ENCODE data around the gene HAGH. TPM values are rescaled to one million over a fixed set of nuclear protein-coding genes. Genes with fewer than 3 reads are reported as not detected.

The HAGH gene
- total RNA-seq, 2 donors from 2014 or later = 31.7 to 65.6 TPM

GRCh38 chr16:1845985-1846384, 19.4 kb upstream of the HAGH start:
- Mint-ChIP-seq H3K27ac (no peak overlapping the region), H3K36me3 (no peaks in the 10 kb centered on the region), H3K9me3 (no peaks in the 10 kb centered on the region)
- ATAC-seq (no peak), DNase-seq (ENCODE audit: low spot score in 2 of 2) (no peak)

GRCh38 chr16:1839554-1839953, 12.9 kb upstream of the HAGH start:
- no peak for ATAC-seq
- H3K9me3 Mint-ChIP-seq = no peaks in the 10 kb centered on the region

DNA sequence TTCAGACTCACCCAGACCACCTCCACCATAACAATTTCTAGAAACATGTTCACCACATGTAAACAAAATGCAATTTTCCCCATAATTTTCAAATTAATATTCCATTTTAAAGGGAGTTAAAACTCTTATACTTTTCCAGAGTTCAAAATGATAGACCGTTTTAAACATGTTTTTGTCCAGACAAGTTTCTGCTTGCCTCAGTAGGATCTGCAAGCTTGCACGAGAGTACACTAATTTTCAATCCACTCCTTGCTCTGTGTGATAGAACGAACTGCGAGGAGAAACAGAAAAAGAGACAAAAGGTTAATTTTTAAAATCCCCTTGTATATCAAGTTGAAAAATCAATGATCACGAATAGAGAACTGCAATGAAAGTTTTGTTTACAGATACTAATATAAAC, 7.5 kb upstream of the HAGH start:
- DNase-seq (ENCODE audit: low spot score in 2 of 2) (no peak), ATAC-seq (no peak)
- Mint-ChIP-seq H3K36me3 (no peaks in the 10 kb centered on the region), H3K27ac (no peak overlapping the region), H3K9me3 (no peaks in the 10 kb centered on the region)

More at GRCh38 chr16:1839554-1839953, 12.9 kb upstream of the HAGH start:
- H3K36me3 Mint-ChIP-seq = no peaks in the 10 kb centered on the region
- DNase-seq (ENCODE audit: low spot score in 2 of 2) = no peak
- H3K27ac Mint-ChIP-seq = no peak overlapping the region

- peak overlapping the region in 1 of 2 donors; percentile 96 for H3K27ac Mint-ChIP-seq
- ATAC-seq (no peak), DNase-seq (ENCODE audit: low spot score in 2 of 2) (no peak)
- no peaks in the 10 kb centered on the region for H3K36me3 Mint-ChIP-seq
- no peaks in the 10 kb centered on the region for H3K9me3 Mint-ChIP-seq
These were observed 6.3 kb upstream of the HAGH start for GRCh38 chr16:1832838-1833454.

GRCh38 chr16:1831186-1832075, 4.8 kb upstream of the HAGH start:
- no peak for ATAC-seq
- no peak overlapping the region for H3K27ac Mint-ChIP-seq
- H3K36me3 Mint-ChIP-seq = peaks cover 7% of the 10 kb centered on the region in 2 donors

GRCh38 chr16:1830213-1830612, 3.6 kb upstream of the HAGH start:
- H3K9me3 Mint-ChIP-seq = no peaks in the 10 kb centered on the region
- peaks cover 7% of the 10 kb centered on the region in 2 donors for H3K36me3 Mint-ChIP-seq
- DNase-seq (ENCODE audit: low spot score in 2 of 2) (no peak), ATAC-seq (no peak)
- H3K27ac Mint-ChIP-seq = no peak overlapping the region

More at GRCh38 chr16:1831186-1832075, 4.8 kb upstream of the HAGH start:
- no peaks in the 10 kb centered on the region for H3K9me3 Mint-ChIP-seq
- DNase-seq (ENCODE audit: low spot score in 2 of 2) = no peak

DNA sequence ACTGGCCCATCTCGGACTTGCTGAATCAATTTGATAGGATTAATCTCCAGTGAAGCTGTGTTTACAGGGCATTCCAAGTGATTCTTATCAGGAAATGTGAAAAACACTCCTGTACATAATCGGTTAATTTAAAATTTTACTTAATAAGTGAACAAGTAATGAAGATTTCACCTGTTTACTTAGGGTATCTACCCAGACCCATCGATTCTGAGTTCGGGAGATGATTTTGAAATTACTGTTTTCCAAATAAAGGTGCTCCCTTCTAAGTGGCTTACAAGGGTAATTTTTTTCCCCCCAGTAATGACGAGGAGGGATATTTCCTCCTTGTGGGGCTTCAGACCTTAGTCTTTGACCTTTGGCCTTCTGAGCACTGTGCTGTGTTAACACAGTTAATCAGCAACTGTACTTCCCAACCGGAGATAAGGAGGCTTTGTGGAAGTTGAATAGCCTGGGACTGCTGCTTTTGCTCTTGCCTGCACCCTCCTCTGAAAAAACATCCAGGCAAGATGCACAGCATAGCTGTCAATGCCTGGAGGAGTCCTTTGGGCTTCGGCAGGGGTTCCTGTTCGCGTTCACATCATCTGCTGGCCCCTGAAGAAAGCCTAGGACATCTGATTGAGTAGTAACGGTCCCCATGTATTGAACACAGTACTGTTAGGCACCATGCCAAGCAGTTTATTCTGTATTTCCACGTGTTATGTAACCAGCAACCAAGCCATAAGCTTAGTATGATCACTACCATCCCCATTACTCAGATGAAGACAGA, 2.2 kb upstream of the HAGH start:
- peak overlapping the region in 1 of 2 donors; percentile 76 for H3K27ac Mint-ChIP-seq
- DNase-seq (ENCODE audit: low spot score in 2 of 2) = no peak
- peaks cover 7% of the 10 kb centered on the region in 2 donors for H3K36me3 Mint-ChIP-seq
- no peaks in the 10 kb centered on the region for H3K9me3 Mint-ChIP-seq
- ATAC-seq = no peak

- ATAC-seq (peak; percentile 73 to 80), DNase-seq (ENCODE audit: low spot score in 2 of 2) (peak in 1 of 2 donors; percentile 71)
- Mint-ChIP-seq H3K27ac (peak overlapping the region; percentile 86 to 95), H3K36me3 (peaks cover 7% of the 10 kb centered on the region in 2 donors), H3K9me3 (no peaks in the 10 kb centered on the region)
These were observed 548 bp downstream of the HAGH start for GRCh38 chr16:1825864-1826690.

- peak overlapping the region; percentile 32 to 86 for H3K27ac Mint-ChIP-seq
- H3K36me3 Mint-ChIP-seq = peaks cover 7% of the 10 kb centered on the region in 2 donors
- no peak for ATAC-seq
- DNase-seq (ENCODE audit: low spot score in 2 of 2) = no peak
- no peaks in the 10 kb centered on the region for H3K9me3 Mint-ChIP-seq
These were observed 1.2 kb downstream of the HAGH start for GRCh38 chr16:1825381-1825863.

- Mint-ChIP-seq H3K27ac (peak overlapping the region in 1 of 2 donors; percentile 85), H3K9me3 (no peaks in the 10 kb centered on the region), H3K36me3 (peaks cover 7% of the 10 kb centered on the region in 2 donors)
- no peak for ATAC-seq
- no peak for DNase-seq (ENCODE audit: low spot score in 2 of 2)
These were observed 2.8 kb downstream of the HAGH start for GRCh38 chr16:1823821-1824220.

GRCh38 chr16:1822801-1823200, 3.8 kb downstream of the HAGH start:
- no peak for DNase-seq (ENCODE audit: low spot score in 2 of 2)
- H3K9me3 Mint-ChIP-seq = no peaks in the 10 kb centered on the region
- peaks cover 6 to 7% of the 10 kb centered on the region in 2 donors for H3K36me3 Mint-ChIP-seq
- no peak overlapping the region for H3K27ac Mint-ChIP-seq
- no peak for ATAC-seq

GRCh38 chr16:1821861-1822611, 4.6 kb downstream of the HAGH start:
- DNase-seq (ENCODE audit: low spot score in 2 of 2) = no peak
- Mint-ChIP-seq H3K9me3 (no peaks in the 10 kb centered on the region), H3K36me3 (peaks cover 0 to under 1% of the 10 kb centered on the region in 2 donors), H3K27ac (no peak overlapping the region)
- ATAC-seq = no peak

GRCh38 chr16:1820946-1821290, 5.7 kb downstream of the HAGH start:
- H3K9me3 Mint-ChIP-seq = no peaks in the 10 kb centered on the region
- ATAC-seq = no peak

DNA sequence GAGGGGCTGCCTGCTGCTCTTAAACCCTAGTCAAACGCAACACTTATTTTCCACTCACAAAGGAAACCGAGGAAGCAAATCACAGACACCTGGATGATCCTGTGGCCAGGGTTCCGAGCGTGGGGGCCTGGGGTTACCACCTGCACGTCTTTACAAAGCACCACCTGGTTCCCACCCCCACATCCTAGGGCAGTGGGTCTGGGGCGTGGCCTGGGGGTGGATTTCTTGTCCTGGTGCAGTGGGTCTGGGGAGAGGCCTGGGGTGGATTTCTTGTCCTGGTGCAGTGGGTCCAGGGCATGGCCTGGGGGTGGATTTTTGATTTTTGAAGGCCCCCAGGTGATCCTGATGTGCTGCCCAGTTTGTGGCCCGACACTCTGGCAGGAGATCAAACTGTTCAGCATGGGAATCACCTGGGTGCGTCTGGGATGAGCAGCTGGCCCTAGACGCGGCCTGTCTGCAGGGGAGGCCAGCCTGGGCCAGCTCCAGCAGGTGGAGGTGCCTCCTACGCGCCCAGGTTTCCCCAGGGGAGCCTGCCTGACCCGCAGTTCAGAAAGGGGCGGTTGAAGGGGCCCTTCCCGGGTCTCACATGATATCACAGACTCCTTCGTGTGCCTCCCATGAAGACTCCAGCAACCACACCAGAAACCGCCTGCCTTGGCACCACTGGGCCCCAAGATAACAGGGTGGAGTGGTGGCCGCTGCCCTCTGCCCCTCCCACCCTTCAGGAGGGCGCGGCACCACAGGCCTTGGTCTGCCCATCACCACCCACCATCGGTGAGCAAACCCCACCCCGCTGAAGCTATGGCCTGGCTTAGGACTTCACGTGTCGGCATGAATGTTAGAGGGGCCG, 6.3 kb downstream of the HAGH start:
- H3K36me3 Mint-ChIP-seq = no peaks in the 10 kb centered on the region
- DNase-seq (ENCODE audit: low spot score in 2 of 2) (no peak), ATAC-seq (no peak)
- peak overlapping the region in 1 of 2 donors; percentile 51 for H3K27ac Mint-ChIP-seq
- no peaks in the 10 kb centered on the region for H3K9me3 Mint-ChIP-seq

More at GRCh38 chr16:1820946-1821290, 5.7 kb downstream of the HAGH start:
- Mint-ChIP-seq H3K36me3 (no peaks in the 10 kb centered on the region), H3K27ac (peak overlapping the region in 1 of 2 donors; percentile 51)
- DNase-seq (ENCODE audit: low spot score in 2 of 2) = no peak

GRCh38 chr16:1819611-1820010, 7.0 kb downstream of the HAGH start:
- no peaks in the 10 kb centered on the region for H3K36me3 Mint-ChIP-seq
- DNase-seq (ENCODE audit: low spot score in 2 of 2) (no peak), ATAC-seq (no peak)
- H3K9me3 Mint-ChIP-seq = no peaks in the 10 kb centered on the region
- peak overlapping the region; percentile 51 to 69 for H3K27ac Mint-ChIP-seq

Measured in activated naive CD4-positive, alpha-beta T cell treated with anti-CD3 and anti-CD28 coated beads, Interleukin-2, amount 50 U/mL, for 72 hours (primary cell).